NCI-H1105 treated with DMSO at 0.1 percent for 48 hours (cell line): ENCODE results near the gene ALAD.

Experiments used
- DNase-seq: peaks from one replicate; lab custom pipeline; 2025; lab: John Stamatoyannopoulos, UW

ALAD gene

DNA sequence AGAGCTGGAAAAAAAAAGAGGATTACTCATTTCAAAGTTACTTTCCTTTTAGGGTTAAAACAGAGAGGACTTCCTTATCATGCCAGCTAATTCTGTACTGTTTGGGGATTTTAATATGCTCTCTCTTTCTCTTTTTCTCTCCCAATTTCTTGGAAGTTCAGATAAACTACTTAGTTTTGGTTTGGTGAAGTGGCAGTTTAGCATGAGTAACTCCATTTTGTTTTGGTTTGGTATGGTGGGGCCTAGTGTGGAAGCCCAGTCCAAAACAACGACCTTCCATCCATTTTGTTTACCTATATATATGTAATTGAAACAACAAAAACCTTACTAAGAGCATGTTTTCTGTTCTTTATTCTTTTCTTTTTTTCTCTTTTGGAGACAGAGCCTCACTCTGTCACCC, 55.4 kb downstream of the ALAD start:
- DNase-seq, result no peak

DNA sequence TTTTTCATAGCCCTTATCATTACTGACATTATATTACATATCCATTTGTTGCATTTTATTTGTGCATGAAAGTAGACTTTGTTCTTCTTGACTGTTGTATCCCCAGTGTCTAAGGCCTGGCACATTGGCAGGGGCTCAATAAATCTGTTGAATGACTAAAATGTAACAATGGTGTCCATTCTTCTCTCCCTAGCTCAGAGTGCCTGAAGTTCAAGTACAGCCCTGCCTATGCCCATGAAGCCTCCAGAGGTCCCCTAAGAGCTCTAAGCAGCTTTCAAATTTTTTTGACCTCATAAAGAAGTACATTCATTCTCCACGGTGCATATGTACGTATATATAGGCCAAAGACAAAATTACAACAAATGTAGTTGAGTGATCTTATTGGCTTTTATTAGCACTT, 55.9 kb downstream of the ALAD start:
- DNase-seq, result no peak

DNA sequence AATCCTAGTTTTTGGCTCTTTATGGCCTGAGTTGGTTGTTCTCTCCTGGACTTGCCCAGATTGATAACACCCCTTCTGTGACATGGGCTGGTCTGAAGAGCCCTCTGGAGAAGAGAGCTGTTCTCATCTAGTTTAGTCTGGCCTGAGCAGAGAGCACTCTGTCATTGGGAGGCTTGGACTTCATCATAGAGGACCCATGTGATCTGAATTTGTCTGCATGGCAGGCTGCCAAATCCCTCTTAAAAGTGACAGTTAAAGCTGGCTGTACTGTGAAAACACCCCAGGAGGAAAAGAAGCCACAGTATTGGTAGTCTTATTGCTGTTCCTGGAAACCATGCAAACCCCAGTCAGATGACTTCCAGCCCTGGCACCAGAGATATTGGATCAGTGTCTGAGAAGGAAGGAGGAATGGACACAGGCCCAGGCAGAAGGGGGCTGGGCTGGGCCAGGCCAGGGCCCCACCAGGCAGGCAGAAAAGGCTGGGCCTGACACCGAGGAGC, 57.3 kb downstream of the ALAD start:
- peak; percentile 79 for DNase-seq

- peak; percentile 13 for DNase-seq
These were observed 59.2 kb downstream of the ALAD start for GRCh38 chr9:113341712-113342410.

GRCh38 chr9:113340011-113340699, 60.9 kb downstream of the ALAD start, which contains the start of gene WDR31:
WDR31 (minus strand) TSS chr9:113340275; CDS start chr9:113332022, 8,253 bp downstream.
- peak; percentile 70 for DNase-seq

DNA sequence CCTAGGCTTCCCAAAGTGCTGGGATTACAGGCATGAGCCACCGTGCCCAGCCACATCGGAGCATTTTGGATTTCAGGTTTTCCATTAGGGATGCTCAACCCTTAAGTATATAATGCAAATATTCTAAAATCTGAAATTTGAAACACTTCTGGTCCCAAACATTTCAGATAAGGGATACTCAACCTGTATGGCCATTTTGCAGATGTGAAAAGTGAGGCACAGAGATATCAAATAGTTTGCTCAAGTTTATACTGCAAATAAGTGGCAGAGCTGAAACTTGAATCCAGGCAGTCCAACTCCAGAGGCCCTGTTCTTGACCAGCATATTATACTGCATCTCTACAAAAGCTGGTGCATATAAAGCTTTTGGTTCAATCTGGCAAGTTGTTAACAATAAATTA, 63.4 kb downstream of the ALAD start:
- no peak for DNase-seq
